Measurements from ENCODE around the gene TRIM45.

The TRIM45 gene

GRCh38 chr1:117092594-117092993 lies 29.0 kb downstream of the TRIM45 start:
- peaks cover 92% of the 10 kb centered on the region for H3K36me3 ChIP-seq (ENCODE audit: insufficient read depth, insufficient read length, low read length)
- TF ChIP-seq ZNF274 (IDR thresholded peaks at IDR 0.05; ENCODE audit: low read depth, low read length) (no peak), SUZ12 (IDR thresholded peaks at IDR 0.05; ENCODE audit: extremely low read depth, insufficient read depth, insufficient read length) (no peak), YY1 (IDR thresholded peaks at IDR 0.05; ENCODE audit: insufficient read depth, insufficient read length) (no peak)
- H3K4me3 ChIP-seq (ENCODE audit: insufficient read length, low read depth): no peak overlapping the region
- H3K4me1 ChIP-seq (ENCODE audit: insufficient read depth, insufficient read length): peaks cover 4% of the 10 kb centered on the region
- no peaks in the 10 kb centered on the region for H3K9me3 ChIP-seq (ENCODE audit: insufficient read depth, low read length)
- no peaks in the 10 kb centered on the region for H3K27me3 ChIP-seq (ENCODE audit: insufficient read depth, insufficient read length)
- no peak for DNase-seq (ENCODE audit: low read depth, low spot score)
- no peak overlapping the region for H3K9ac ChIP-seq (ENCODE audit: insufficient read length, low read depth)

- H3K9ac ChIP-seq (ENCODE audit: insufficient read length, low read depth): no peak overlapping the region
- H3K4me3 ChIP-seq (ENCODE audit: insufficient read length, low read depth): no peak overlapping the region
- H3K9me3 ChIP-seq (ENCODE audit: insufficient read depth, low read length): no peaks in the 10 kb centered on the region
- DNase-seq (ENCODE audit: low read depth, low spot score): no peak
- TF ChIP-seq ZNF274 (IDR thresholded peaks at IDR 0.05; ENCODE audit: low read depth, low read length): no peak
- no peak for TF ChIP-seq SUZ12 (IDR thresholded peaks at IDR 0.05; ENCODE audit: extremely low read depth, insufficient read depth, insufficient read length)
- no peak for TF ChIP-seq YY1 (IDR thresholded peaks at IDR 0.05; ENCODE audit: insufficient read depth, insufficient read length)
- peaks cover 89% of the 10 kb centered on the region for H3K36me3 ChIP-seq (ENCODE audit: insufficient read depth, insufficient read length, low read length)
- no peaks in the 10 kb centered on the region for H3K27me3 ChIP-seq (ENCODE audit: insufficient read depth, insufficient read length)
- H3K4me1 ChIP-seq (ENCODE audit: insufficient read depth, insufficient read length): peaks cover 4% of the 10 kb centered on the region
Measured at GRCh38 chr1:117089996-117090395, 31.6 kb downstream of the TRIM45 start.

- Histone ChIP-seq H3K9me3 (ENCODE audit: insufficient read depth, low read length) (no peaks in the 10 kb centered on the region), H3K36me3 (ENCODE audit: insufficient read depth, insufficient read length, low read length) (peaks cover 91% of the 10 kb centered on the region), H3K4me3 (ENCODE audit: insufficient read length, low read depth) (no peak overlapping the region), H3K9ac (ENCODE audit: insufficient read length, low read depth) (no peak overlapping the region), H3K27me3 (ENCODE audit: insufficient read depth, insufficient read length) (no peaks in the 10 kb centered on the region), H3K4me1 (ENCODE audit: insufficient read depth, insufficient read length) (peaks cover 3% of the 10 kb centered on the region)
- no peak for DNase-seq (ENCODE audit: low read depth, low spot score)
- TF ChIP-seq YY1 (IDR thresholded peaks at IDR 0.05; ENCODE audit: insufficient read depth, insufficient read length): no peak
- TF ChIP-seq SUZ12 (IDR thresholded peaks at IDR 0.05; ENCODE audit: extremely low read depth, insufficient read depth, insufficient read length): no peak
- no peak for TF ChIP-seq ZNF274 (IDR thresholded peaks at IDR 0.05; ENCODE audit: low read depth, low read length)
Measured at GRCh38 chr1:117087686-117088085, 33.9 kb downstream of the TRIM45 start.

- TF ChIP-seq ZNF274 (IDR thresholded peaks at IDR 0.05; ENCODE audit: low read depth, low read length) (no peak), YY1 (IDR thresholded peaks at IDR 0.05; ENCODE audit: insufficient read depth, insufficient read length) (no peak), SUZ12 (IDR thresholded peaks at IDR 0.05; ENCODE audit: extremely low read depth, insufficient read depth, insufficient read length) (no peak)
- no peak overlapping the region for H3K4me3 ChIP-seq (ENCODE audit: insufficient read length, low read depth)
- no peak for DNase-seq (ENCODE audit: low read depth, low spot score)
- no peaks in the 10 kb centered on the region for H3K4me1 ChIP-seq (ENCODE audit: insufficient read depth, insufficient read length)
- no peaks in the 10 kb centered on the region for H3K9me3 ChIP-seq (ENCODE audit: insufficient read depth, low read length)
- H3K27me3 ChIP-seq (ENCODE audit: insufficient read depth, insufficient read length): no peaks in the 10 kb centered on the region
- H3K9ac ChIP-seq (ENCODE audit: insufficient read length, low read depth): no peak overlapping the region
- peaks cover 91% of the 10 kb centered on the region for H3K36me3 ChIP-seq (ENCODE audit: insufficient read depth, insufficient read length, low read length)
Measured at GRCh38 chr1:117084231-117084630, 37.3 kb downstream of the TRIM45 start.

GRCh38 chr1:117079737-117080136 lies 41.8 kb downstream of the TRIM45 start:
- Histone ChIP-seq H3K36me3 (ENCODE audit: insufficient read depth, insufficient read length, low read length) (peaks cover 94% of the 10 kb centered on the region), H3K9me3 (ENCODE audit: insufficient read depth, low read length) (no peaks in the 10 kb centered on the region), H3K27me3 (ENCODE audit: insufficient read depth, insufficient read length) (no peaks in the 10 kb centered on the region), H3K4me1 (ENCODE audit: insufficient read depth, insufficient read length) (no peaks in the 10 kb centered on the region), H3K4me3 (ENCODE audit: insufficient read length, low read depth) (no peak overlapping the region), H3K9ac (ENCODE audit: insufficient read length, low read depth) (no peak overlapping the region)
- TF ChIP-seq ZNF274 (IDR thresholded peaks at IDR 0.05; ENCODE audit: low read depth, low read length) (no peak), YY1 (IDR thresholded peaks at IDR 0.05; ENCODE audit: insufficient read depth, insufficient read length) (no peak), SUZ12 (IDR thresholded peaks at IDR 0.05; ENCODE audit: extremely low read depth, insufficient read depth, insufficient read length) (no peak)
- no peak for DNase-seq (ENCODE audit: low read depth, low spot score)

GRCh38 chr1:117077267-117077666 lies 44.3 kb downstream of the TRIM45 start:
- Histone ChIP-seq H3K36me3 (ENCODE audit: insufficient read depth, insufficient read length, low read length) (peaks cover 86% of the 10 kb centered on the region), H3K4me1 (ENCODE audit: insufficient read depth, insufficient read length) (no peaks in the 10 kb centered on the region), H3K9ac (ENCODE audit: insufficient read length, low read depth) (no peak overlapping the region), H3K27me3 (ENCODE audit: insufficient read depth, insufficient read length) (no peaks in the 10 kb centered on the region), H3K9me3 (ENCODE audit: insufficient read depth, low read length) (no peaks in the 10 kb centered on the region), H3K4me3 (ENCODE audit: insufficient read length, low read depth) (no peak overlapping the region)
- no peak for DNase-seq (ENCODE audit: low read depth, low spot score)
- TF ChIP-seq ZNF274 (IDR thresholded peaks at IDR 0.05; ENCODE audit: low read depth, low read length) (no peak), YY1 (IDR thresholded peaks at IDR 0.05; ENCODE audit: insufficient read depth, insufficient read length) (no peak), SUZ12 (IDR thresholded peaks at IDR 0.05; ENCODE audit: extremely low read depth, insufficient read depth, insufficient read length) (no peak)

GRCh38 chr1:117076648-117077047 lies 44.9 kb downstream of the TRIM45 start:
- TF ChIP-seq YY1 (IDR thresholded peaks at IDR 0.05; ENCODE audit: insufficient read depth, insufficient read length) (no peak), SUZ12 (IDR thresholded peaks at IDR 0.05; ENCODE audit: extremely low read depth, insufficient read depth, insufficient read length) (no peak), ZNF274 (IDR thresholded peaks at IDR 0.05; ENCODE audit: low read depth, low read length) (no peak)
- no peaks in the 10 kb centered on the region for H3K4me1 ChIP-seq (ENCODE audit: insufficient read depth, insufficient read length)
- no peak overlapping the region for H3K9ac ChIP-seq (ENCODE audit: insufficient read length, low read depth)
- peaks cover 79% of the 10 kb centered on the region for H3K36me3 ChIP-seq (ENCODE audit: insufficient read depth, insufficient read length, low read length)
- no peak for DNase-seq (ENCODE audit: low read depth, low spot score)
- no peaks in the 10 kb centered on the region for H3K9me3 ChIP-seq (ENCODE audit: insufficient read depth, low read length)
- no peak overlapping the region for H3K4me3 ChIP-seq (ENCODE audit: insufficient read length, low read depth)
- H3K27me3 ChIP-seq (ENCODE audit: insufficient read depth, insufficient read length): no peaks in the 10 kb centered on the region
